Measurements from ENCODE around the gene SNRPA.

GRCh38 chr19:40807147-40808020 is 56.4 kb downstream of the SNRPA start:
- peak in 5 of 6 experiments; percentile 0 to 17 (median 9) for TF ChIP-seq CTCF (IDR thresholded peaks at IDR 0.05)
- TF ChIP-seq POLR2A (IDR thresholded peaks at IDR 0.05) = no peak

Data from adrenal gland (tissue), 5 donors.